ENCODE results near the gene DENND1A.

The DENND1A gene

GRCh38 chr9:123753016-123753415 lies 176.9 kb downstream of the DENND1A start:
- TF ChIP-seq CTCF (IDR thresholded peaks at IDR 0.05), result no peak
- no peak overlapping the region for H3K4me3 ChIP-seq
- H3K27ac ChIP-seq, result no peak overlapping the region
- no peak for DNase-seq (ENCODE audit: low spot score)

DNA sequence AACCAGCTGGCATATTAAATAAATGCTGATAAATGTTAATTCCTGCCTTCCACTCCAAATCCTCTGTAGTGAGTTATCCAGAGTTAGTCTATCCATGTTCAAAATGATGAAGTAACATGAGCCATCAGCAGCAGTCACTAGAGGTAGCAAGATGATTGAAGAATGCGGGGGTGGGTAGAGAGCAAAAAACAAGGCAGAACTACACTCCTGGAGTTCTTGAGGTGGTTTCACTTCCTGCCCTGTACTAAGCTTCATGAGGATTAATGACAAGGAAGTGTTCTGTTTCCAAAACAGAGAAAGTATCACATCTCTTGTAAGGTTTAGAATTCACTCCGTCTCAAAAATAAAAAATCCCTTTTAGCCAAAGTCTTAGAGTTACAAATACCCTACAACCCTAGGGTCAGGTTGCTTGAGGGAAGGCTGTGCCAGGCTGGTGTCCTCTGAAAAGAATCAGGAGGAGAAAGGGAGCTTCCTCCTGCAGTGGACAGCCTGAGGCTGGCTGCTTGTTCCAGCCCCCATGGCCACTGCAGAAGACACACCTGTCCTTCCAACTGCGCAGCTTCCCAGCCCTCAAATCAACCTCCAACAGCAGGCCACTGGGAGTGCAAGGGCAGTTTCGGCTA lies 180.2 kb downstream of the DENND1A start:
- Histone ChIP-seq H3K27ac (no peak overlapping the region), H3K4me3 (no peak overlapping the region)
- no peak for TF ChIP-seq CTCF (IDR thresholded peaks at IDR 0.05)
- DNase-seq (ENCODE audit: low spot score), result no peak

- no peak for TF ChIP-seq CTCF (IDR thresholded peaks at IDR 0.05)
- no peak for DNase-seq (ENCODE audit: low spot score)
- Histone ChIP-seq H3K27ac (no peak overlapping the region), H3K4me3 (no peak overlapping the region)
Observed at GRCh38 chr9:123746765-123747164, 183.2 kb downstream of the DENND1A start.

DNA sequence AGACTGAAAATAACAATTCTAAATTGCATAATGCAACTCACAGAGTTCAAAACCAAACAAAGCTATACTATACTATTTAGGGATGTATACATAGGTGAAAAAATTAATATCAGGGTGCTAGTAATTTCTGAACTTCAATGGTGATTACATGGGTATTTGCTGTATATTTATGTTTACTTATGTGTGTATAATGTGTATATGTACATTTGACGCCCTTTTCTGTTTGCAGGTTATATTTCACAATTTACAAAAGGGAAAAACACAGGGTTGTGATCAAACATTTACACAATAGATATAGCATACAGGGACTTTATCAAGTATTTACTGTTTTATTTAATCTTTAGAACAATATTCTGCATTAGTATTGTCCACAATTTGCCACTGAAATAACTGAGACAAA lies 184.0 kb downstream of the DENND1A start:
- Histone ChIP-seq H3K27ac (no peak overlapping the region), H3K4me3 (no peak overlapping the region)
- DNase-seq (ENCODE audit: low spot score), result no peak
- TF ChIP-seq CTCF (IDR thresholded peaks at IDR 0.05), result no peak

- H3K27ac ChIP-seq, result no peak overlapping the region
- TF ChIP-seq CTCF (IDR thresholded peaks at IDR 0.05), result no peak
- no peak overlapping the region for H3K4me3 ChIP-seq
- no peak for DNase-seq (ENCODE audit: low spot score)
Observed at GRCh38 chr9:123745451-123745850, 184.5 kb downstream of the DENND1A start.

GRCh38 chr9:123743737-123744136 lies 186.2 kb downstream of the DENND1A start:
- no peak overlapping the region for H3K27ac ChIP-seq
- no peak for TF ChIP-seq CTCF (IDR thresholded peaks at IDR 0.05)
- H3K4me3 ChIP-seq, result no peak overlapping the region
- DNase-seq (ENCODE audit: low spot score), result no peak

DNA sequence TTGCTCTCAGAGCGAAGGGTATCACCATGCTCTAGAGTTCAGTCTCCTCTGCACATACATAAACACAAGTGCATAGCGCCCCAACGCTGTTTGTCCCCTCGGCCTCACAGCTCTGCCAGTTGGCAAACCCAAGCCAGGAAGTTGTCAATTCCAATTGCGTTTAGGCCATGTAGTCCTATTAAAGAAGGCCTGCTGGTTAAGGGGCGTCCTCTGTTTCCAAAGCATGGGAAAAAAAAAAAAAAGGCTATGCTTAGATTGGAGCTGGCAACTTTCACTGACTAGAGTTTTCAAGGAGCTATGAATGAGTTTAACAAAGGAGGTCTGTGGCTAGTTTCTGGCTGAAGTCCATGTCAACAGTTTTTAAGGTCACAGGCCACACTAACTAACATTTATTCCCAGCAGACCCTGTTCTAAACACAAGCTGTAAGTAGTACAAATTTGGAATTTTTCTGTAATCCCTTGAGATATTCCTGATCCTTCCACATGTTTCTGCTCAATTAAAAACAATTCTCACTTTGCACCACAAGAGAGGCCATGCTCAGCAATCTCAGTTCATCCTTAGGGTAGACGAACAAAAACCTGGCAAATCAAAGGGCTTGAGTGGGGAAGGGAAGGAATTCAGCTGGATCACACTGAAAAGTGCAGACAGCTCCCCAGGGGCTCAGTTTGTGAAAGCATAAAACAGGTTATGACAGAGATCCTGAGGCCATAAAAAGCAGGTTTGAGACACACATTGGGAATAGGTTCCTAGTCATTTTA lies 187.7 kb downstream of the DENND1A start:
- DNase-seq (ENCODE audit: low spot score), result no peak
- Histone ChIP-seq H3K27ac (peak overlapping the region in 1 of 2 donors; percentile 13), H3K4me3 (peak overlapping the region; percentile 48)

More for the DNA sequence above, 187.7 kb downstream of the DENND1A start:
- TF ChIP-seq CTCF (IDR thresholded peaks at IDR 0.05), result no peak

All from coronary artery (tissue), 2 donors.